ENCODE data around the gene EPHB2.

Gene EPHB2

DNA sequence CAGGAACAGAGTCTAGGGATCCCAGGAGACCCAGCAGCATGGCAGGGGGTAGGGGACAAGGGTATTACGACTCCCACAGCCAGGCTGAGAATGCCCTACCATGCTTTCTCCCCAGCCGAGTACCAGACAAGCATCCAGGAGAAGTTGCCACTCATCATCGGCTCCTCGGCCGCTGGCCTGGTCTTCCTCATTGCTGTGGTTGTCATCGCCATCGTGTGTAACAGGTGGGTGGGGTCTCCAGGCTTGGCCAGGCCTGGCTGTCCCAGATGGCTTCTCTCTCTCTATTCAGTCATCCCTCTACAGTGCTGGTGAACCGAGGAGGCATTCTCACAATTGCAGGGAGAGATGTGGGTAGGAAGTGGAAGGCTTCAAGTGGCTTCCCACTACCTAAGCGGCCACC, 184.7 kb downstream of the EPHB2 start:
- no peak for DNase-seq
- Mint-ChIP-seq H3K36me3 (ENCODE audit: low read depth) (peaks cover 35% of the 10 kb centered on the region), H3K27ac (no peak overlapping the region), H3K4me1 (no peaks in the 10 kb centered on the region), H3K9me3 (peaks cover 14% of the 10 kb centered on the region), H3K4me3 (no peak overlapping the region), H3K27me3 (ENCODE audit: low read depth, poor library complexity) (peaks cover 39% of the 10 kb centered on the region)
- TF ChIP-seq, protein P1, sequence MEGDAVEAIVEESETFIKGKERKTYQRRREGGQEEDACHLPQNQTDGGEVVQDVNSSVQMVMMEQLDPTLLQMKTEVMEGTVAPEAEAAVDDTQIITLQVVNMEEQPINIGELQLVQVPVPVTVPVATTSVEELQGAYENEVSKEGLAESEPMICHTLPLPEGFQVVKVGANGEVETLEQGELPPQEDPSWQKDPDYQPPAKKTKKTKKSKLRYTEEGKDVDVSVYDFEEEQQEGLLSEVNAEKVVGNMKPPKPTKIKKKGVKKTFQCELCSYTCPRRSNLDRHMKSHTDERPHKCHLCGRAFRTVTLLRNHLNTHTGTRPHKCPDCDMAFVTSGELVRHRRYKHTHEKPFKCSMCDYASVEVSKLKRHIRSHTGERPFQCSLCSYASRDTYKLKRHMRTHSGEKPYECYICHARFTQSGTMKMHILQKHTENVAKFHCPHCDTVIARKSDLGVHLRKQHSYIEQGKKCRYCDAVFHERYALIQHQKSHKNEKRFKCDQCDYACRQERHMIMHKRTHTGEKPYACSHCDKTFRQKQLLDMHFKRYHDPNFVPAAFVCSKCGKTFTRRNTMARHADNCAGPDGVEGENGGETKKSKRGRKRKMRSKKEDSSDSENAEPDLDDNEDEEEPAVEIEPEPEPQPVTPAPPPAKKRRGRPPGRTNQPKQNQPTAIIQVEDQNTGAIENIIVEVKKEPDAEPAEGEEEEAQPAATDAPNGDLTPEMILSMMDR (IDR thresholded peaks at IDR 0.05) = no peak

DNA sequence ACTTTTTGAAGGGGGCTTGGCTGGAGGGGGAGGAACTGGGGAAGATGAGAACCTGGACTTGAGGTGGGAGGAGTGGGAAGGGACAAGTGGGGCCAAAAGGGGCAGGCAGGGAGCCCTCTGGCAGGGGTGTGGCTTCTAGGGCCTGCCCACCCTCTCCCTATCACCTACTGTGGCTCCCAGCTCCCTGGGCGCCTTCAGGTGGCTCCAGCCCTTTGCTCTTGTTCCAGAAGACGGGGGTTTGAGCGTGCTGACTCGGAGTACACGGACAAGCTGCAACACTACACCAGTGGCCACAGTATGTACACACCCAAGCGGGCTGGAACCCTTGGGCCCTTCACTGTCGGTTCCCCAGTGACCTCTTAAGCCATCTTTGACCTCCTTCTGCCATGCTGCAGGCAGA, 185.5 kb downstream of the EPHB2 start:
- no peak for DNase-seq
- Mint-ChIP-seq H3K4me1 (peaks cover 2% of the 10 kb centered on the region), H3K9me3 (peaks cover 14% of the 10 kb centered on the region), H3K27ac (no peak overlapping the region), H3K27me3 (ENCODE audit: low read depth, poor library complexity) (peaks cover 35% of the 10 kb centered on the region), H3K4me3 (no peak overlapping the region), H3K36me3 (ENCODE audit: low read depth) (peaks cover 35% of the 10 kb centered on the region)
- TF ChIP-seq, protein P1 (IDR thresholded peaks at IDR 0.05) = no peak

DNA sequence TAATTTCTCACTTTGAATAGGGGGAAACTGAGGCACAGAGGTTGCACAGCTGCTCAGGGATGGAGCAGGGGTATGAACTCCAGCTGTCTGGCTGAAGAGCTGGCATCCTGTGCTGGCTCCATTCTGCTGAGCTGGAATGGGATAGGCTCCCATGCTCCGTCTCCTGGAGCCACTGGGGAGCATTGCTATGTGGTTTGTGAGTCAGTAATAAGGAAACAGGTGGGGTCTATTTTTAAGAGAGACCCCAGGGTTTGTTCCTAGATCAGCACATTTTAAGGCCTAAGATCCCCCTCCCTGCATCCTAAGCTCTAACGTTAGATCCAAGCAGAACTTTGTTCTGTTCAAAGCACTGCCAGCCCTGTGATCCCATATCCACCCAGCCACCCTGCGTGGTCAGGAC, 189.8 kb downstream of the EPHB2 start:
- TF ChIP-seq, protein P1 (IDR thresholded peaks at IDR 0.05) = no peak
- H3K36me3 Mint-ChIP-seq (ENCODE audit: low read depth) = peaks cover 5% of the 10 kb centered on the region
- no peak overlapping the region for H3K27ac Mint-ChIP-seq
- no peaks in the 10 kb centered on the region for H3K9me3 Mint-ChIP-seq
- peaks cover 35% of the 10 kb centered on the region for H3K27me3 Mint-ChIP-seq (ENCODE audit: low read depth, poor library complexity)
- H3K4me3 Mint-ChIP-seq = no peak overlapping the region
- peaks cover 5% of the 10 kb centered on the region for H3K4me1 Mint-ChIP-seq
- DNase-seq = no peak

DNA sequence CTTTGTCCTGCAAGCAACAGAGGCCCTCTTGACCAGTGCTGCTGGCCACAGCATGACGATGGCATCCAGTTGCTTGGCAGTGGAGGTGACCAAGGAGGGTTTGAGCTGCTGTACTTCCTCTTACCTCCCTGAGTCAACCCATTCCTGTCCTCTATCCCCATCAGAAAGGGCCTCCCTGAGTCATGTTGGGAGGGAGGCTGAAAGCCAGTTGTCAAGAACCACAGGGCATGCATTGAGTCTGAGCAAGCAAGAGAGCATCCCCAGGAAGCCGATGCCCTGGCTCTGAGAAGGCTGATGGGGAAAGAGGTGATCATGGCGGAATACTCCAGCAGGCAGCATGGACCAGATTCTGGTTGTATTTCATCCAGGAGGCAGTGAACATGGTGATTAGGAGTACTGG, 192.5 kb downstream of the EPHB2 start:
- Mint-ChIP-seq H3K4me1 (peaks cover 5% of the 10 kb centered on the region), H3K27me3 (ENCODE audit: low read depth, poor library complexity) (peaks cover 26% of the 10 kb centered on the region), H3K27ac (no peak overlapping the region), H3K36me3 (ENCODE audit: low read depth) (peaks cover 19% of the 10 kb centered on the region), H3K4me3 (no peak overlapping the region), H3K9me3 (no peaks in the 10 kb centered on the region)
- TF ChIP-seq, protein P1 (IDR thresholded peaks at IDR 0.05) = no peak
- no peak for DNase-seq

DNA sequence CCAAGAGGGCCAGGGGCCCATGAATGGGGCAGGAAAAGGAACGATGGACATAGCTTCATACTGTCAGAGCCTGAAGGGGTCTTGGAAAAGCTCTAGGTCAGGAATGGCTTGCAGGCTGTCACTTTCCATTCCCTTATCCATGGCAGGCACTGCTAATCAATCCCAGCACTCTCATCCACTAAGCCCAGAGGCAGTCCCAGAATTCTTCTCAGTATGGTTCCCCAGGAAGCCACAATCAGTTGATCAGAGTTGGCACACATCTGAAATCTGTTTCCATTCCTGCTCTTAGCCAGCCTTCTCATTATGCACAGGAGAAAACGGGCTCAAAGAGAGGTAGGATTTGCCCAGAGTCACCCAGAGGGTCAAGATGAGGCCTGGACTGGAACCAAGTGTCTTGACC, 196.3 kb downstream of the EPHB2 start:
- Mint-ChIP-seq H3K4me1 (no peaks in the 10 kb centered on the region), H3K27ac (no peak overlapping the region), H3K27me3 (ENCODE audit: low read depth, poor library complexity) (peaks cover 10% of the 10 kb centered on the region), H3K36me3 (ENCODE audit: low read depth) (peaks cover 21% of the 10 kb centered on the region), H3K9me3 (no peaks in the 10 kb centered on the region), H3K4me3 (no peak overlapping the region)
- no peak for DNase-seq
- TF ChIP-seq, protein P1 (IDR thresholded peaks at IDR 0.05) = no peak

DNA sequence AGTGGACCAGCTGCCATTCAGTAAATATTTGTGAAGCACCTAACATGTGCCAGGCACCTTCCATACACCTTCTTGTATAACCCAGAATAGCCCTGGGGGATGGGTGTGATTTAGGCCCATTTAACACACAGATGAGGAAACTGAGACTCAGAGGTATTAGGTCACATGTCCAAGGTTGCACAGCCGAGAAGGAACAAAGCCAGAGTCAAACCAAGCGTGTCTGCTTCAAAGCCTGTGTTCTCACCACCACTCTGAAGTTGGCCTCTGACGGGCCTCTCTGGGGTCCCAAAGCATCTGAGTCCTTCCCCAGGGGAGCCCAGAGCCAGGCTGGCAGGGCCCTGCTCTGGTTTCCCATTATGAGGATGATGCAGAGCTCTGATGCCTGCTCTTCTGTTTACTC, 196.9 kb downstream of the EPHB2 start:
- TF ChIP-seq, protein P1 (IDR thresholded peaks at IDR 0.05) = no peak
- peaks cover 8% of the 10 kb centered on the region for H3K27me3 Mint-ChIP-seq (ENCODE audit: low read depth, poor library complexity)
- peaks cover 21% of the 10 kb centered on the region for H3K36me3 Mint-ChIP-seq (ENCODE audit: low read depth)
- no peaks in the 10 kb centered on the region for H3K9me3 Mint-ChIP-seq
- H3K27ac Mint-ChIP-seq = no peak overlapping the region
- no peak for DNase-seq
- no peaks in the 10 kb centered on the region for H3K4me1 Mint-ChIP-seq
- no peak overlapping the region for H3K4me3 Mint-ChIP-seq

All from nephron progenitor cell (in vitro differentiated cells).